Keratinocyte (primary cell): Measurements from ENCODE around the gene F10. TPM values are rescaled to one million over a fixed set of nuclear protein-coding genes. Genes with fewer than 3 reads are reported as not detected.

Experiments used
- DNase-seq: peaks from one replicate; pipeline ENCODE4 v3.0.0-alpha.2; 2011; ENCODE audit warnings: low read depth, missing footprints, low spot score
- FAIRE-seq: peaks from 2 replicates; lab custom pipeline; 2011; peaks lifted over from hg19 to GRCh38; lab: Jason Lieb, UNC
- H2AFZ ChIP-seq: 2 replicates; pipeline ENCODE4 v1.6.0; 2012; ENCODE audit warnings: low read length, control low read depth, inconsistent platforms; ENCODE audit not compliant: control insufficient read depth
- H3K27ac ChIP-seq: 2 replicates; pipeline ENCODE4 v1.5.1; 2011; ENCODE audit warnings: low read length; ENCODE audit not compliant: control insufficient read depth, insufficient read depth
- H3K27me3 ChIP-seq: 3 replicates; pipeline ENCODE4 v1.6.0; 2011; ENCODE audit warnings: low read length; ENCODE audit not compliant: control insufficient read depth, insufficient read depth; ENCODE audit errors: extremely low read depth
- H3K36me3 ChIP-seq, 2 experiments: 2 replicates in 1 of 2; 3 replicates in 1 of 2; pipeline ENCODE4 v1.5.1; 2011; ENCODE audit warnings: low read length in 2 of 2, mild to moderate bottlenecking in 1 of 2; ENCODE audit not compliant: control insufficient read depth in 2 of 2, insufficient read depth in 2 of 2; ENCODE audit errors: extremely low read depth in 1 of 2
- H3K4me1 ChIP-seq: 3 replicates; pipeline ENCODE4 v1.5.1; 2011; ENCODE audit warnings: low read length; ENCODE audit not compliant: control insufficient read depth, insufficient read depth; ENCODE audit errors: extremely low read depth
- H3K4me2 ChIP-seq: 3 replicates; pipeline ENCODE4 v1.6.0; 2011; ENCODE audit warnings: low read depth, low read length; ENCODE audit not compliant: control insufficient read depth, insufficient read depth; ENCODE audit errors: extremely low read depth
- H3K4me3 ChIP-seq, 3 experiments: fragments of 200-600 bp in 1 of 3; sonication (generic) in 1 of 3; 2 replicates in 2 of 3; 3 replicates in 1 of 3; pipeline ENCODE4 v1.5.1; 2011 to 2016; ENCODE audit warnings: low read length in 3 of 3, mild to moderate bottlenecking in 3 of 3, control low read depth in 2 of 3, inconsistent platforms in 1 of 3, low read depth in 1 of 3, mixed read lengths in 1 of 3, mixed run types in 1 of 3, moderate library complexity in 1 of 3; ENCODE audit not compliant: control insufficient read depth in 2 of 3, insufficient read depth in 2 of 3; ENCODE audit errors: extremely low read depth in 1 of 3
- H3K79me2 ChIP-seq: 2 replicates; pipeline ENCODE4 v1.6.0; 2012; ENCODE audit warnings: low read length; ENCODE audit not compliant: control insufficient read depth, insufficient read depth
- H3K9ac ChIP-seq: 3 replicates; pipeline ENCODE4 v1.6.0; 2011; ENCODE audit warnings: low read length; ENCODE audit not compliant: control insufficient read depth, insufficient read depth; ENCODE audit errors: extremely low read depth
- H3K9me1 ChIP-seq: 3 replicates; pipeline ENCODE4 v1.6.0; 2011; ENCODE audit warnings: low read length; ENCODE audit not compliant: control insufficient read depth, insufficient read depth; ENCODE audit errors: extremely low read depth
- H3K9me3 ChIP-seq: 2 replicates; pipeline ENCODE4 v1.5.1; 2012; ENCODE audit warnings: low read depth, low read length; ENCODE audit not compliant: control insufficient read depth
- H4K20me1 ChIP-seq: 3 replicates; pipeline ENCODE4 v1.6.0; 2011; ENCODE audit warnings: low read length; ENCODE audit not compliant: control insufficient read depth, insufficient read depth; ENCODE audit errors: extremely low read depth
- EZH2 ChIP-seq: IDR thresholded peaks from one replicate; pipeline ENCODE4 v1.6.1; 2012; ENCODE audit warnings: inconsistent platforms, mild to moderate bottlenecking, low read length, moderate library complexity
- dilution Hi-C: fragments of 300-500 bp; cut with MboI; formaldehyde crosslinking; loops from one replicate; pipeline ENCODE4 v1.7.0; 2020; ENCODE audit warnings: low sequenced_read_pairs; ENCODE audit not compliant: extremely low pct_ligation_motif_present
- polyA plus RNA-seq, 5 experiments: library from polyadenylated mRNA; depleted of rRNA in 3 of 5; stranded (reverse) in 3 of 5; stranded (forward) in 1 of 5; unstranded in 1 of 5; fragments of >200 nt; gene quantifications; 1 replicate in 1 of 5; 2 replicates in 3 of 5; 3 replicates in 1 of 5; pipeline versions ENCODE4 v1.2.1 to v1.2.3, GENCODE V29; 2011 to 2012; ENCODE audit warnings: missing spikeins in 2 of 5, low read depth in 1 of 5, low replicate concordance in 1 of 5
- TF ChIP-seq, protein P1 (sequence below), 3 experiments: IDR thresholded peaks in 1 of 3; conservative IDR thresholded peaks in 1 of 3; optimal IDR thresholded peaks in 1 of 3; 2 replicates in 2 of 3; 3 replicates in 1 of 3; pipeline versions ENCODE3 to v1.5.1; 2011; ENCODE audit warnings: low read length in 3 of 3, mild to moderate bottlenecking in 3 of 3, moderate library complexity in 2 of 3, control low read depth in 1 of 3, inconsistent platforms in 1 of 3; ENCODE audit not compliant: insufficient read depth in 2 of 3; ENCODE audit errors: extremely low read depth in 1 of 3

F10 gene
- polyA plus RNA-seq, 1 donor (not counting 4 experiments of a cell fraction or from before 2014, with no cell fraction given): not detected

DNA sequence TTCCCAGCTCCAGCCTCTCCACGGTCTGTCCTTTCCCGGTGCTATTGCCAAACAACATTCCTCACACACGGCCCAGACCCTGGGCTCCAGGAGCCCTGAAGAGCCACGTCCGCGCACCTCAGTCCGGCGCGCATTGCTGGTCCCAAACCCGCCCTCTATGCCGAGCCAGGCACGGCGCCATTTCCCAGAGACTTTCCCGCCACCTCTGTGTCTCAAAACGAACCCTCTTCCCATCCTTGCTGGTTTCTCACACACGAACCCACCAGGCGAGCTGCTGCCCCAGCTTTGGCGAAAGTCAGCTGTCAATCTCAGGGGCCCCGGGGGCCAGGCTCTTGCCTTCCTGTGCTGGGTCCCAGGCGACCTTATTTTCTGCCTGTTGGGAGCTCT lies 45.0 kb upstream of the F10 start:
- Histone ChIP-seq H3K27me3 (no peaks in the 10 kb centered on the region), H3K4me3 (no peak overlapping the region), H4K20me1 (no peaks in the 10 kb centered on the region), H3K9me3 (no peaks in the 10 kb centered on the region), H3K79me2 (no peaks in the 10 kb centered on the region), H3K4me2 (no peak overlapping the region), H3K9ac (no peak overlapping the region), H3K4me1 (no peaks in the 10 kb centered on the region), H2AFZ (no peak overlapping the region), H3K36me3 (no peaks in the 10 kb centered on the region), H3K27ac (no peak overlapping the region), H3K9me1 (no peaks in the 10 kb centered on the region)
- FAIRE-seq (no peak), DNase-seq (no peak)
- no peak for TF ChIP-seq EZH2
- TF ChIP-seq, protein P1, sequence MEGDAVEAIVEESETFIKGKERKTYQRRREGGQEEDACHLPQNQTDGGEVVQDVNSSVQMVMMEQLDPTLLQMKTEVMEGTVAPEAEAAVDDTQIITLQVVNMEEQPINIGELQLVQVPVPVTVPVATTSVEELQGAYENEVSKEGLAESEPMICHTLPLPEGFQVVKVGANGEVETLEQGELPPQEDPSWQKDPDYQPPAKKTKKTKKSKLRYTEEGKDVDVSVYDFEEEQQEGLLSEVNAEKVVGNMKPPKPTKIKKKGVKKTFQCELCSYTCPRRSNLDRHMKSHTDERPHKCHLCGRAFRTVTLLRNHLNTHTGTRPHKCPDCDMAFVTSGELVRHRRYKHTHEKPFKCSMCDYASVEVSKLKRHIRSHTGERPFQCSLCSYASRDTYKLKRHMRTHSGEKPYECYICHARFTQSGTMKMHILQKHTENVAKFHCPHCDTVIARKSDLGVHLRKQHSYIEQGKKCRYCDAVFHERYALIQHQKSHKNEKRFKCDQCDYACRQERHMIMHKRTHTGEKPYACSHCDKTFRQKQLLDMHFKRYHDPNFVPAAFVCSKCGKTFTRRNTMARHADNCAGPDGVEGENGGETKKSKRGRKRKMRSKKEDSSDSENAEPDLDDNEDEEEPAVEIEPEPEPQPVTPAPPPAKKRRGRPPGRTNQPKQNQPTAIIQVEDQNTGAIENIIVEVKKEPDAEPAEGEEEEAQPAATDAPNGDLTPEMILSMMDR (optimal IDR thresholded peaks at IDR 0.05 in 1 of 3, IDR thresholded peaks at IDR 0.05 in 1 of 3, conservative IDR thresholded peaks at IDR 0.05 in 1 of 3; ENCODE audit: extremely low read depth in 1 of 3, insufficient read depth in 2 of 3, low read length in 3 of 3): no peak
- dilution Hi-C loops: no loop called here

DNA sequence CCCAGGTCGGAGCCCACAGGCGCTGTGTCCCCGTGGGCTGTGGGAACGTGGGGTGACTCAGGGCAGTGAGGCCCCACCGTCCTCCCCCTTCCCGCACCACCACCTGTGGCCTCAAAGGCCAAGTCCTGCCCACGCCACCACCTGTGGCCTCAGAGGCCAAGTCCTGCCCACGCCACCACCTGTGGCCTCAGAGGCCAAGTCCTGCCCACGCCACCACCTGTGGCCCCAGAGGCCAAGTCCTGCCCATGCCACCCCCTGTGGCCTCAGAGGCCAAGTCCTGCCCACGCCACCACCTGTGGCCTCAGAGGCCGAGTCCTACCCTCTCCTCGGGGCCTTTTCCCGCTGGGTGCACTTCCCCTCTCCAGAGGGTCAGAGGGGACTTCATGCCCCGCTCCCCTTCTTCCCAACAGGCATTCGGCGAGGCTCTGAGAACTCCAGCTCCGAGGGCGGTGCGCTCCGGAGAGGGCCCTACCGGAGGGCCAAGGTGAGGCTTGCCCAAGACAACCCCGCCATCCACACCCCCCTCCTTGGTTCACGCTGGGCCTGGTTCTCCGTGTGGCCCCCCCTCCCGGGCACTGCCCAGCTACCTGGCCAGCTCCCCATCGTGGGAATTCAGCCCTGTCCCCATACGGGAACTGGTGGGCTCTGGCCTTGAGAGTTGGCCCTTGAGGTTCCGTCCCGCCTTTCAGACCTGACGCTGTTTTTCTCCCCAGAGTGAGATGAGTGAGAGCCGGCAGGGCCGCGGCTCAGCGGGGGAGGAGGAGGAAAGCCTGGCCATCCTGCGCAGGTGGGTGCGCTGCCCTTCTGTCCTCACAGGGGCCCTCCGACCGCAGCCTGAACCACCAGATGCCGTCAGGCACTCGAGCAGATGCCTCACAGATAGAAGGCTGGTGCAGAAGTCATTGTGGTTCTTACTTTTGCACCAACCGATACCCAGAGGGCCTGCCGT lies 44.4 kb upstream of the F10 start:
- no peak overlapping the region for H3K9ac ChIP-seq

More for the DNA sequence above, 44.4 kb upstream of the F10 start:
- no peak overlapping the region for H3K4me3 ChIP-seq
- no peak overlapping the region for H3K27ac ChIP-seq
- DNase-seq: no peak
- H3K79me2 ChIP-seq: no peaks in the 10 kb centered on the region
- no peaks in the 10 kb centered on the region for H4K20me1 ChIP-seq
- peaks cover 5% of the 10 kb centered on the region for H3K27me3 ChIP-seq
- H3K36me3 ChIP-seq: no peaks in the 10 kb centered on the region
- H3K9me1 ChIP-seq: no peaks in the 10 kb centered on the region
- no peak for FAIRE-seq
- no peak overlapping the region for H2AFZ ChIP-seq
- dilution Hi-C loops: no loop called here
- TF ChIP-seq, protein P1 (optimal IDR thresholded peaks at IDR 0.05 in 1 of 3, IDR thresholded peaks at IDR 0.05 in 1 of 3, conservative IDR thresholded peaks at IDR 0.05 in 1 of 3; ENCODE audit: extremely low read depth in 1 of 3, insufficient read depth in 2 of 3, low read length in 3 of 3): no peak
- no peak for TF ChIP-seq EZH2
- H3K9me3 ChIP-seq: no peaks in the 10 kb centered on the region
- H3K4me2 ChIP-seq: no peak overlapping the region
- H3K4me1 ChIP-seq: no peaks in the 10 kb centered on the region
